Bone marrow (tissue), 2 donors: ENCODE results near the gene OR52B6.
"Not testable (repeated sequence)": the region's sequence is repeated elsewhere in the genome, so short reads cannot be mapped to it uniquely, and the experiment has no call there.

Experiments used
- DNase-seq, 2 donors: peaks; one replicate each; lab custom pipeline; 2025; lab: John Stamatoyannopoulos, UW

The OR52B6 gene

DNA sequence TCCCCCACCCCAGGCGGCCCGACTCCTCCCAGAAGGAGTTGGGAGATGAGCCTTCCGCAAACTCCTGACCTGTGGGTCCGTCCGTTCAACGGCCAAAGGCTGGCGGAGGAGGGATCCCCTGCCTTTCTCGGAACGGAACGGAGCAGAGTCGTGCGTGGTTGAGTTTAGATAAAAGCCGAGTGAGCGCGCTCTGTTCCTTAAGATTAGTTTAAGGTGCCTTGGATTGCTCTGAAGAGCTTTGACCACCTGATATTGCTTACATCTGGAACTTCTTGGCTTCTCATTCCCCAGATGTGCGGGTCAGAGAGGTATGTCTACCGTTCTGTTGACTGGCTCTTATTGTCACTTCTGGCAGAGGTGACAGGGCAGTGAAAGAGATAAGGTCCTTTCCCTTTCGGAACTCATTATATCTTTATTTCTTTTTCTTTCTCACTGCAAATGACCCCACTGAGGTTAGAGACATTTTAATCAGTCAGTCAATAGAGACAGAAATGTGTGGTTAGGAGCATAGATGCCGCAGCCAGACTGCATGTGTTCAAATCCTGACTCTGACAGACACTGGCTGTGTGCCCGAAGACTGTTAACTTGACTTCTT is 16.0 kb downstream of the OR52B6 start, which contains the start of gene TRIM6:
TSS of gene TRIM6 (plus strand) at position 31 of the 595 bp plus-strand sequence. CDS start at position 292, 261 bp downstream.
- no peak for DNase-seq

GRCh38 chr11:5597953-5598352 is 17.3 kb downstream of the OR52B6 start:
- DNase-seq, result no peak

DNA sequence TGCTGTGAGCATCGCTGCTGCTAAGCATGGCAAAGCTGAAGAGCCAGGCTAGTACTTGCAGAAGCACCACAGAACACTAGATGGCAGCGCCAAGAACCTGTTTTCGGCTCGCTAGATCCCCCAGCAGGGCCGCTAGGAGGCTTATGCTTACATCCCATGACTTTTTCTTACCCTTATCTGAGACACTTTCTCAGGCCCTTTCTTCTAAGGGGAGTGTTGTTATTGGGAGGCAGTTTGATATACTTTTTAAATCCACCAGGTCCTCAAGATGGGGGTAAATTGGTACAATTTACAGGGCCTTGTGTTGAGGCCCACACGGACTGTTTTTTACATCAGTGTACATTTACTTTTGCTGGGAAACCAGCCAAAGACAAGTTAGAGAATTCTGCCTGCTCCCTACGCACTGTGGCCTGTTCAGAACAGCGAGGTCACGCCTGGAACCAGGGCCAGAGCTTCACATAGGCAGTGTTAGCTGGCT is 19.7 kb downstream of the OR52B6 start:
- no peak for DNase-seq

DNA sequence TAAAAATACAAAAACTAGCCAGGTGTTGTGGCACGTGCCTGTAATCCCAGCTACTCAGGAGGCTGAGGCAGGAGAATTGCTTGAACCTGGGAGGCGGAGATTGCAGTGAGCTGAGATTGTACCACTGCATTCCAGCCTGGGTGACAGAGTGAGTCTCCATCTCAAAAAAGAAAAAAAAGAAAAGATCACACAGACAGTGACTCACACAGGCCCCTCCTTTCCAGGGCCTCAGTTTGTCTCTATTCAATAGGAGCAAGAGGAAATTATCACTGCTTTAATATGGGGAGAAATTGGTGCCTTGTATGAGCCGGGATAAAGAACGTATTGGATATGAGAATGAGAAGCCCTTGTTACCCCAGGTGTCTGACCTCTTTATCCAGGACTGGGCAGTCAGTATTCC is 22.1 kb downstream of the OR52B6 start:
- not testable (repeated sequence) for DNase-seq

GRCh38 chr11:5603326-5603725 is 22.6 kb downstream of the OR52B6 start:
- DNase-seq, result no peak

- no peak for DNase-seq
These were observed 24.2 kb downstream of the OR52B6 start for GRCh38 chr11:5604896-5605295.

DNA sequence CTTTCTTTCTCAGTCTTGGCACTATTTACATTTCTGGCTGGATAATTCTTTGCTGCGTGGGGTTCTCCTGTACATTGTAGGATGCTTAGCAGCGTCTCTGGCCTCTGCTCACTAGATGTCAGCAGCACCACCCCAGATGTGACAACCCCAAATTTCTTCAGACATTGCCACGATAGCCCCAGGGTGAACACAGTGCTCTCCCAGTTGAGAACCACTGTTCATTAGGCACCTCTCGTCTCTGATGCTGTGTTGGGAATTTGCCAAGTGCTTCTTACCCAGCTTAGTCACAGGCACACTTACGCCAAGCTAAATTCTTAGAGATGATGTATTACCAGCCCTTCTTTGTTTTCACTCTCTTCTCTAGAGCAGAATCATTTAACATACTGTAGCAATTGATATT is 25.2 kb downstream of the OR52B6 start:
- no peak for DNase-seq

- DNase-seq, result no peak
These were observed 28.1 kb downstream of the OR52B6 start for GRCh38 chr11:5608808-5609207.

DNA sequence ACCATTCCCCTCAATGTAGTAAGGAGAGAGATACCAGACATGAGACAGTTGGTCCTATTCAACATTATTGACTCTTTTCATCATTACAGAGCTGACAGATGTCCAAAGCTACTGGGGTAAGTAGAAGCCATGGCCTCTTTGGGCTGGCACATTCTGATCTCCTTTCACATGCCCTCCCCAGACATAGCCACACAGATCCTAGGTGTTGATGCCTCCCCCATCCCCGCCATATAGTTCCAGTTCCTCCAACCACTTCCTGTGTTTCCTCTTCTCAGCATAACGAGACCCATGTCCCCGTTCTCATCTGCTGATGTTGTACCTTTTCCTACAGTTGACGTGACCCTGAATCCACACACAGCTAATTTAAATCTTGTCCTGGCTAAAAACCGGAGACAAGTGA is 29.8 kb downstream of the OR52B6 start:
- DNase-seq, result no peak

GRCh38 chr11:5611627-5612026 is 30.9 kb downstream of the OR52B6 start:
- DNase-seq, result no peak

GRCh38 chr11:5618807-5619206 is 38.1 kb downstream of the OR52B6 start:
- no peak for DNase-seq

GRCh38 chr11:5620651-5621521 is 40.2 kb downstream of the OR52B6 start:
- no peak for DNase-seq

GRCh38 chr11:5621580-5621979 is 40.9 kb downstream of the OR52B6 start:
- DNase-seq, result no peak

DNA sequence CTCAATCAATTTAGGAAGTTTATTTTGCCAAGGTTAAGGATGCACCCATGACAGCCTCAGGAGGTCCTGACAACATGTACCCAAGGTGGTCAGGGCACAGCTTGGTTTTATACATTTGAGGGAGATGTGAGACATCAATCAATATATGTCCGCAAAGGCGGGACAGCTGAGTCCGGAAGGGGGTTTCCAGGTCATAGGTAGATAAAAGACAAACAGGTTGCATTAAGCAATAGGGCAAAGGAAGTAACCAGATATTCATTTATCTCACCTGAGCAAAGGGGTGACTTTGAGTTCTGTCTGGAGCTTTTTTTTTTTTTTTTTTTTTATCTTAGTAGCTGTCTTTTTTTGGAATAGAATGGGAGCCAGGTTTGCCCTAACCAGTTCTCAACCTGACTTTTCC is 42.1 kb downstream of the OR52B6 start:
- DNase-seq, result no peak

DNA sequence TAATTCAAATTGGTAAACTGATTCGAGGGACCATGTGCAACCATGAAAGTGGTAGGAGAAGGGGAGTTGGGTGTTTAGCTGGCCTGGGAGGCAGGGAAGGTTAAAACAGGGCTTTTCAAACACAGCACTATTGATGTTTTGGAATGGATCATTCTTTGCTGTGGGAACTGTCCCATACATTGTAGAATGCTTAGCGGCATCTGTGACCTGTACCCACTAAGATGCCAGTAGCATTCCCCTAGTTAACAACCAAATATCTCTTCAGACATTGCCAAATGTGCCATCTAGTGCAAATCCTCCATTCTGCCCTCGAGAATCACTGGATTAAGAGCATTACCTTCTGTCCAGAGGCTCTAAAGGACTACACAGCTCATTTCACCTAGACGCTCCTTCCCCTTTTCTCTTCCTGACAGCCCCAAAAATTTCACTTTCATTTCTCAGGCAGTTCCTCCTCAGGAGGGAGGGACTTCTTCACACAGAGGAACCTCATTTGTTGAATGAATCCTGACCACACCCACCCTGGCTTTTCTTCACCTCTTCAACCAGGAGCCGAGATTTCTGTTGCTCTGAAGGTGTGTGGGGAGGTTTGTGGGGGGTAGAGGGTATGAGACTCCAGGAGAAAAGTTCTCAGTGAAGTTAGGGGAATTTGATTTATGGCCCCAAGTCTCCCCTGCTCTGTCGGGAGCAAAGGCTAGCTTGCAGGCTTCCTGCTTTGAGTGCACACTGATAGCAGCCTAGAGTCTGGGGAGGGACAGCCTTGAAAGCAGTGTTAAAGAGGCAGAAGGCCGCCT is 44.0 kb downstream of the OR52B6 start, which contains the start of gene TRIM34:
TSS of gene TRIM34 (plus strand) at position 513 of the 791 bp plus-strand sequence. CDS start 7,331 bp downstream, outside the sequence.
- DNase-seq, result peak; percentile 33 to 95

- DNase-seq, result no peak
These were observed 44.6 kb downstream of the OR52B6 start for GRCh38 chr11:5625281-5625680.

GRCh38 chr11:5626196-5626595 is 45.5 kb downstream of the OR52B6 start:
- DNase-seq, result no peak

GRCh38 chr11:5631417-5631816 is 50.7 kb downstream of the OR52B6 start:
- no peak for DNase-seq
